NCI-H2227 (cell line): ENCODE results near the gene HELZ.
"Not testable (repeated sequence)": the region's sequence is repeated elsewhere in the genome, so short reads cannot be mapped to it uniquely, and the experiment has no call there.

Experiments
- DNase-seq: peaks from one replicate; lab custom pipeline; 2025; ENCODE audit not compliant: unreplicated experiment; lab: John Stamatoyannopoulos, UW

Gene HELZ

GRCh38 chr17:67054011-67054591, 190.9 kb downstream of the HELZ start:
- no peak for DNase-seq

- DNase-seq: no peak
Measured at GRCh38 chr17:67053438-67054000, 191.5 kb downstream of the HELZ start.

GRCh38 chr17:67052720-67053437, 192.1 kb downstream of the HELZ start:
- no peak for DNase-seq

GRCh38 chr17:67051837-67052236, 193.2 kb downstream of the HELZ start:
- DNase-seq: no peak

GRCh38 chr17:67051155-67051538, 193.8 kb downstream of the HELZ start:
- DNase-seq: no peak

- DNase-seq: no peak
Measured at GRCh38 chr17:67050471-67051154, 194.4 kb downstream of the HELZ start.

- DNase-seq: no peak
Measured at GRCh38 chr17:67050066-67050465, 194.9 kb downstream of the HELZ start.

GRCh38 chr17:67049025-67049739, 195.8 kb downstream of the HELZ start:
- no peak for DNase-seq

- DNase-seq: no peak
Measured at GRCh38 chr17:67047382-67047781, 197.6 kb downstream of the HELZ start.

GRCh38 chr17:67046398-67046797, 198.6 kb downstream of the HELZ start:
- no peak for DNase-seq

- no peak for DNase-seq
Measured at GRCh38 chr17:67044940-67045339, 200.1 kb downstream of the HELZ start.

GRCh38 chr17:67044016-67044772, 200.8 kb downstream of the HELZ start, which contains the start of gene CACNG1:
CACNG1 (plus strand) TSS chr17:67044554; CDS start chr17:67044661, 107 bp downstream.
- DNase-seq: no peak

- DNase-seq: no peak
Measured at GRCh38 chr17:67043283-67043682, 201.7 kb downstream of the HELZ start.

- no peak for DNase-seq
Measured at GRCh38 chr17:67041941-67042899, 202.8 kb downstream of the HELZ start.

GRCh38 chr17:67041531-67041930, 203.5 kb downstream of the HELZ start:
- DNase-seq: no peak

- DNase-seq: not testable (repeated sequence)
Measured at GRCh38 chr17:67041119-67041518, 203.9 kb downstream of the HELZ start.

- no peak for DNase-seq
Measured at GRCh38 chr17:67040652-67041051, 204.3 kb downstream of the HELZ start.

GRCh38 chr17:67038861-67039365, 206.1 kb downstream of the HELZ start:
- no peak for DNase-seq
